SK-N-SH (cell line): ENCODE results near the gene ZCCHC14.
A peak's percentile ranks its signal among the peaks of the same experiment; 100 is the strongest.

Source experiments
- CTCF ChIP-seq: fragments of 200-600 bp; sonication (generic); IDR thresholded peaks from 2 replicates; pipeline ENCODE4 v1.6.1; 2017; ENCODE audit warnings: antibody characterized with exemption, mild to moderate bottlenecking, moderate library complexity
- EZH2phosphoT487 ChIP-seq: fragments of 200-600 bp; sonication (generic); IDR thresholded peaks from 2 replicates; pipeline ENCODE4 v1.6.1; 2017; ENCODE audit warnings: low read depth, mixed run types, mild to moderate bottlenecking, antibody characterized with exemption, moderate library complexity, borderline replicate concordance
- FOSL2 ChIP-seq: IDR thresholded peaks from 2 replicates; pipeline ENCODE4 v1.4.0; 2012; ENCODE audit warnings: low read depth, mild to moderate bottlenecking, moderate library complexity, borderline replicate concordance
- FOXM1 ChIP-seq: IDR thresholded peaks from 2 replicates; pipeline ENCODE4 v1.4.0; 2012; ENCODE audit warnings: low read depth, mild to moderate bottlenecking
- MAX ChIP-seq: IDR thresholded peaks from 2 replicates; pipeline ENCODE4 v1.4.0; 2012; ENCODE audit warnings: low read depth
- POLR2AphosphoS5 ChIP-seq: IDR thresholded peaks from 2 replicates; pipeline ENCODE4 v1.6.1; 2012; ENCODE audit warnings: low read depth, low read length
- RAD21 ChIP-seq: IDR thresholded peaks from 2 replicates; pipeline ENCODE4 v1.6.1; 2012; ENCODE audit warnings: mild to moderate bottlenecking, low read length
- REST ChIP-seq: IDR thresholded peaks from 2 replicates; pipeline ENCODE4 v1.6.1; 2012; ENCODE audit warnings: mild to moderate bottlenecking, low read depth, low read length, moderate library complexity
- TCF12 ChIP-seq: IDR thresholded peaks from 2 replicates; pipeline ENCODE4 v1.4.0; 2012
- TEAD4 ChIP-seq: IDR thresholded peaks from 2 replicates; pipeline ENCODE4 v1.4.0; 2012; ENCODE audit warnings: mild to moderate bottlenecking, borderline replicate concordance; ENCODE audit not compliant: insufficient read depth
- USF1 ChIP-seq: IDR thresholded peaks from 2 replicates; pipeline ENCODE4 v1.4.0; 2012; ENCODE audit warnings: low read depth, borderline replicate concordance
- ZBTB33 ChIP-seq: IDR thresholded peaks from 2 replicates; pipeline ENCODE4 v1.4.0; 2012; ENCODE audit warnings: low read depth, borderline replicate concordance

- no peak for TF ChIP-seq CTCF
- peak; percentile 84; the same call in 1 of the 2 replicates for TF ChIP-seq MAX
- TF ChIP-seq FOXM1, result no peak; the same call in 1 of the 2 replicates
- TF ChIP-seq TCF12, result peak; percentile 98
- no peak for TF ChIP-seq USF1
- TF ChIP-seq TEAD4, result peak; percentile 95
- no peak for TF ChIP-seq EZH2phosphoT487
- peak; percentile 96 for TF ChIP-seq FOSL2
- TF ChIP-seq RAD21, result no peak
- TF ChIP-seq REST, result peak; percentile 65
- TF ChIP-seq POLR2AphosphoS5, result peak; percentile 70; the same call in 1 of the 2 replicates
- TF ChIP-seq ZBTB33, result peak; percentile 72; the same call in 1 of the 2 replicates
These were observed 35.0 kb downstream of the ZCCHC14 start for GRCh38 chr16:87457709-87458423.
